HepG2 (cell line): ENCODE results near the gene NOTCH4. TPM values are rescaled to one million over a fixed set of nuclear protein-coding genes. Genes with fewer than 3 reads are reported as not detected.

Source experiments
- CERS6 ChIP-seq: sonication (generic); formaldehyde crosslinking; IDR thresholded peaks from 2 replicates; pipeline ENCODE4 v1.5.0; 2020; ENCODE audit warnings: missing genetic modification reagents
- DNMT3B ChIP-seq: conservative IDR thresholded peaks from 2 replicates; pipeline ENCODE4 v1.6.1; 2016; ENCODE audit warnings: missing biosample characterization, control low read depth
- FOXK1 ChIP-seq: sonication (generic); formaldehyde crosslinking; IDR thresholded peaks from 2 replicates; pipeline ENCODE4 v1.4.0; 2020; ENCODE audit warnings: low read depth, missing genetic modification reagents, borderline replicate concordance
- HDAC6 ChIP-seq: fragments of 200-600 bp; sonication (generic); IDR thresholded peaks from 2 replicates; pipeline ENCODE4 v1.7.0; 2017; ENCODE audit warnings: mild to moderate bottlenecking, antibody characterized with exemption, low read length, low read depth
- HMGXB3 ChIP-seq: sonication (generic); formaldehyde crosslinking; IDR thresholded peaks from 2 replicates; pipeline ENCODE4 v1.4.0; 2020; ENCODE audit warnings: missing genetic modification reagents, borderline replicate concordance
- HNRNPLL ChIP-seq: fragments of 200-400 bp; formaldehyde crosslinking; IDR thresholded peaks from 2 replicates; pipeline ENCODE4 v1.6.1; 2017; ENCODE audit warnings: mild to moderate bottlenecking, low read depth, low read length; ENCODE audit not compliant: poor library complexity, severe bottlenecking
- JUND ChIP-seq: sonication (generic); formaldehyde crosslinking; IDR thresholded peaks from 2 replicates; pipeline ENCODE4 v1.8.0; 2022; ENCODE audit warnings: mild to moderate bottlenecking, missing genetic modification reagents
- KAT7 ChIP-seq: IDR thresholded peaks from 2 replicates; pipeline ENCODE4 v1.6.1; 2018; ENCODE audit warnings: borderline replicate concordance, missing compliant biosample characterization
- MBNL3 ChIP-seq: fragments of 250-450 bp; sonication (Bioruptor Pico); conservative IDR thresholded peaks from 2 replicates; pipeline ENCODE4 v1.8.0; 2022; ENCODE audit warnings: mild to moderate bottlenecking, inconsistent platforms
- MTA1 ChIP-seq: sonication (generic); formaldehyde crosslinking; IDR thresholded peaks from 2 replicates; pipeline ENCODE4 v1.4.0; 2020; ENCODE audit warnings: missing genetic modification reagents, mild to moderate bottlenecking, borderline replicate concordance
- NAIF1 ChIP-seq: sonication (generic); formaldehyde crosslinking; IDR thresholded peaks from 2 replicates; pipeline ENCODE4 v1.5.0; 2020; ENCODE audit warnings: mild to moderate bottlenecking, missing genetic modification reagents, borderline replicate concordance
- RBAK ChIP-seq: sonication (generic); formaldehyde crosslinking; IDR thresholded peaks from 2 replicates; pipeline ENCODE4 v1.5.1; 2020; ENCODE audit warnings: mild to moderate bottlenecking, missing genetic modification reagents
- ZBTB7A ChIP-seq: sonication (generic); formaldehyde crosslinking; IDR thresholded peaks from 2 replicates; pipeline ENCODE4 v1.8.0; 2022; ENCODE audit warnings: mild to moderate bottlenecking, missing genetic modification reagents
- ZNF136 ChIP-seq: sonication (generic); formaldehyde crosslinking; IDR thresholded peaks from 2 replicates; pipeline ENCODE4 v1.8.1; 2022; ENCODE audit warnings: low read depth, mild to moderate bottlenecking, moderate library complexity, missing genetic modification reagents
- ZNF232 ChIP-seq: sonication (generic); formaldehyde crosslinking; IDR thresholded peaks from 2 replicates; pipeline ENCODE4 v1.4.0; 2020; ENCODE audit warnings: missing genetic modification reagents, borderline replicate concordance
- ZNF296 ChIP-seq: sonication (generic); formaldehyde crosslinking; conservative IDR thresholded peaks from 2 replicates; pipeline ENCODE4 v1.5.0; 2020; ENCODE audit warnings: mild to moderate bottlenecking, missing genetic modification reagents
- ZNF672 ChIP-seq: sonication (generic); formaldehyde crosslinking; IDR thresholded peaks from 2 replicates; pipeline ENCODE4 v1.8.1; 2022; ENCODE audit warnings: missing genetic modification reagents
- ZNF720 ChIP-seq: sonication (generic); formaldehyde crosslinking; IDR thresholded peaks from 2 replicates; pipeline ENCODE4 v1.4.0; 2020; ENCODE audit warnings: missing genetic modification reagents
- polyA plus RNA-seq, 8 experiments: library from polyadenylated mRNA; depleted of rRNA in 3 of 8; stranded (reverse) in 7 of 8; unstranded in 1 of 8; fragments of >200 nt; fragmentation: Illumina TruSeq in 4 of 8; extraction: Trizol in 4 of 8; gene quantifications; 2 replicates each; pipeline versions ENCODE4 v1.2.1 to v1.2.3, GENCODE V29; 2011 to 2016; ENCODE audit warnings: low read depth in 4 of 8, missing spikeins in 1 of 8, mixed read lengths in 1 of 8; ENCODE audit not compliant: insufficient read depth in 1 of 8
- total RNA-seq, 5 experiments: library from RNA; depleted of rRNA; stranded (reverse); fragments of >200 nt; fragmentation: Illumina TruSeq; extraction: Trizol; gene quantifications; 2 replicates each; pipeline ENCODE4 v1.2.3, GENCODE V29; 2016; ENCODE audit warnings: low read depth in 1 of 5
- TF ChIP-seq, protein P1 (sequence below): sonication (generic); formaldehyde crosslinking; IDR thresholded peaks from 2 replicates; pipeline ENCODE4 v1.5.1; 2020; ENCODE audit warnings: missing genetic modification reagents, mild to moderate bottlenecking, borderline replicate concordance
- TF ChIP-seq, protein P2 (sequence below): sonication (generic); IDR thresholded peaks from 2 replicates; pipeline ENCODE4 v1.6.1; 2016; ENCODE audit warnings: low read depth, borderline replicate concordance

The NOTCH4 gene
- total and polyA plus RNA-seq, 2 of the 13 experiments (the other 11 are each of a cell fraction or from before 2014, with no cell fraction given) = 0.51 to 0.83 TPM

DNA sequence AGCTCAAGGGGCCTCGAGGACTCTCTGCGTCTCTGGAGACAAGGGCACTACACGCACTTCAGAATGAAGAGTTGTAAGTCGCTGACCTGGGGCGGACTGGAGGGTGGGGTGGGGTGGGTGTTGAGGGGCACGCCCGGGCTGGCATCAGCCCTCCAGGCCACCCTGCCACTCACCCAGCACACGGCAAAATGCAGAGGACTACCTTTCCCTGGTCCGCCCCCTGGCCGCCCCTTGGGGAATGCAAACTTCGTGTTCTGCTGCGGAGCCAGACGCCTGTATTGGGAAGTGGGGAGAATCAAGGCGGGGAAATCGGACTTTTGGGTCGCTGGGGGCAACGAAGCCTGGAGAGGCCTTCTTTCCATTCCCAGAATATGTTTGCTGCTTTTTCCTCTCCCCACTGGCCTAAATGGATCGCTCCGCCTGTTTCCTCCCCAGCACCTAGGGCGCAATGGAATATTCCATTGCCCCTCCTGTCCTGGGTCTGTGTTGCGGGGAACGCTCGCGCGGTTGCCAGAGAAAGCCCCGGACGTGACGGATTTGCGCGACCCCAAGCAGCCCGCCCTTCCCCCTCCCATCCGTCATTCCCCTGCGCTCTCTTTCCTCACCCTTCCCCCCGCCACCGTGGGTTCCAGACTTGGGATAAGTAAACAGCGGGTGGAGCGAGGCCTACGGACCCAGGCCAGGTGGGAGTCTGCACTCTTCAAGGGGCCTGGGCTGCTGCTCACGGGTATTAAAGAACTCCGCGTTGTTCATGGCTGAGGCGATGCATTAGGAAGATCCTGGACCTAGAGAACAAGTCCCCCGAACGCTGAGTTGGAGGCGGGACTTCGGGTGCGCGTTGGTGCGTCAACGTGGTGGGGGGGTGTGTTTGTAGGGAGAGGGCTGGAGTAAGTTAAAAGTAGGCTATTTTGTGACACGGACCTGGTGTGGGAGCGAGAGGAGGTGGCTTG is 70.0 kb downstream of the NOTCH4 start, which contains the start of gene PPT2 (continued):
- peak; percentile 76; the same call in 1 of the 2 replicates for TF ChIP-seq FOXK1 (CRISPR knock-in tag)
- TF ChIP-seq DNMT3B (CRISPR knock-in tag) = 0 out of 2 replicates have a peak, but pooled peaks have one; percentile 10
- no peak; the same call in 1 of the 2 replicates for TF ChIP-seq JUND
- TF ChIP-seq ZNF136 = peak; percentile 77
- TF ChIP-seq, protein P1, sequence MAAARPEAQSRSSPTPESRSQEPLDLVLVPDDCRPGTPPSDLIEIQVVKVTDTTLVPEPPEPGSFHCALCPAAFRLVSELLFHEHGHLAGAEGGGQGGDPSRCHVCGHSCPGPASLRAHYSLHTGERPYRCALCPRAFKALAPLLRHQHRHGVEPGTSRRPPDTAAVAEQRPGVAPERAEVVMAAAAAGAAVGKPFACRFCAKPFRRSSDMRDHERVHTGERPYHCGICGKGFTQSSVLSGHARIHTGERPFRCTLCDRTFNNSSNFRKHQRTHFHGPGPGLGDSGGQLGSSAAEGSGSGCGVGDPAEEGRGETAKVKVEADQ (CRISPR knock-in tag) = peak; percentile 69; the same call in 1 of the 2 replicates
- TF ChIP-seq KAT7 = no peak; the same call in 1 of the 2 replicates
- 0 out of 2 replicates have a peak, but pooled peaks have one; percentile 7 for TF ChIP-seq ZNF720
- peak; percentile 85 for TF ChIP-seq HNRNPLL
- TF ChIP-seq NAIF1 (CRISPR knock-in tag) = peak; percentile 87
- no peak for TF ChIP-seq RBAK (CRISPR knock-in tag)
- TF ChIP-seq MBNL3 (CRISPR knock-in tag) = no peak
- TF ChIP-seq, protein P2, sequence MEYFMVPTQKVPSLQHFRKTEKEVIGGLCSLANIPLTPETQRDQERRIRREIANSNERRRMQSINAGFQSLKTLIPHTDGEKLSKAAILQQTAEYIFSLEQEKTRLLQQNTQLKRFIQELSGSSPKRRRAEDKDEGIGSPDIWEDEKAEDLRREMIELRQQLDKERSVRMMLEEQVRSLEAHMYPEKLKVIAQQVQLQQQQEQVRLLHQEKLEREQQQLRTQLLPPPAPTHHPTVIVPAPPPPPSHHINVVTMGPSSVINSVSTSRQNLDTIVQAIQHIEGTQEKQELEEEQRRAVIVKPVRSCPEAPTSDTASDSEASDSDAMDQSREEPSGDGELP = peak; percentile 68; the same call in 1 of the 2 replicates
- peak; percentile 96 for TF ChIP-seq MTA1 (CRISPR knock-in tag)
- TF ChIP-seq HDAC6 = no peak
- TF ChIP-seq CERS6 = no peak
- peak; percentile 4; the same call in 1 of the 2 replicates for TF ChIP-seq ZBTB7A (CRISPR knock-in tag)
- no peak for TF ChIP-seq ZNF672 (CRISPR knock-in tag)
- 0 out of 2 replicates have a peak, but pooled peaks have one; percentile 79 for TF ChIP-seq ZNF232 (CRISPR knock-in tag)
- peak; percentile 85 for TF ChIP-seq HMGXB3 (CRISPR knock-in tag)
- no peak for TF ChIP-seq ZNF296 (CRISPR knock-in tag)
